HFF-Myc (cell line): Measurements from ENCODE around the gene SEPTIN10.

ENCODE experiments used
- DNase-seq: peaks from one replicate; pipeline ENCODE4 v3.0.0-alpha.2; 2011; ENCODE audit warnings: low read depth; ENCODE audit errors: extremely low read depth
- H3K4me3 ChIP-seq: replicated peaks from 2 replicates; pipeline ENCODE4 v1.5.1; 2011; ENCODE audit warnings: low read depth, mild to moderate bottlenecking, control low read depth, low read length
- CTCF ChIP-seq: IDR thresholded peaks from 2 replicates; pipeline ENCODE4 v1.5.1; 2012; ENCODE audit warnings: mild to moderate bottlenecking, low read depth, low read length, control low read depth; ENCODE audit errors: missing control alignments

The SEPTIN10 gene

DNA sequence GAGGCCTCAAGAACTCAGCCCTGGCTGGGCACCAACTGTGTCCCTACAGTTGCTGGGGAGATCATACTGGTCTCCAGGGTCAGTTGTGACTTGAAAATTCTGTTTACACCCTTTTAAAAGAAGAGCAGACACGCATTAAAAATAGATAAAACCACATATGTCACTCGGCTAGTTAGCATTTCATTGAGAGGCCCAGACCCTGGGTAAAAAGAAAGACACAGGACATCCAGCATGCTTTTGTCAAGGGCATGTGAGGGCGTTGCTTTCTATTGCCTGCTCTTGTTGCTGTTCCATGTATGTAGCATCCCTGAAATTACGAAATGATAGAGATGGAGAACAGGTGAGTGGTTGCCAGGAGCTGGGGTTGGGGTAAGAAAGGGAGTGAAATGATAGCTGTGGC is 94.3 kb downstream of the SEPTIN10 start:
- no peak overlapping the region for H3K4me3 ChIP-seq
- TF ChIP-seq CTCF: no peak
- no peak for DNase-seq

- DNase-seq: no peak
- H3K4me3 ChIP-seq: no peak overlapping the region
- TF ChIP-seq CTCF: no peak
These were observed 96.5 kb downstream of the SEPTIN10 start for GRCh38 chr2:109517118-109517889.

DNA sequence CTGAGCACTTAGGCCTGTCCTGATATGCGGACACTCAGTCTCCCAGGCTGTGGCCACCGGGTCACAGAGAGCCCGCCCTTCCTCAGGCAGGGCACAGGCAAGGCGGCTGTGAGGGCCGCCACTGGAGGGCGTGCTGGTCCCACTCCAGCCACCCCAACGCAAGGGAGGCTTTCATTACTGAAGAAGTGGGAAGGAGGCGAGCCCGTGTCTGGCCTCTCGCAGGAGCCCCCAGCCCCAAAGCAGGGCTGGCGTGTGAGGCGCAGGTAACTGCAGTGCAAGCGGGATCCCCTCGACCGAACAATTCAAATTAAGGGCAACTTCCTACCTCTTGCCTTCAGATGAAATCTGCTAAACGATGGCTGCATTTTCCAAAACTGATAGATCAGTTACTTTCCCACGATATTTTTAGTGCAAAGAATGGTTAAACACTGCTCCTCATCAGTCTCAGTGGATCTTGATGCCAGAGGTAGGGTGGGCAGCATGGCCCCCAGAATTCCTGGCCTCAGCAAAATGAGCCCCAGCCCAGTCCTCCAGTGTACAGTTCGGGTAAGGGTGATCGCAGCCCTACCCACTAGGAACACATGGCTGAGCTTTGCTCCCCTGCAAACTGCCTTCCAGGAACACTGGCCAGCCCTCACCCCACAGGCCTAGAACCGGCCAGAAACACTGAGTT is 97.2 kb downstream of the SEPTIN10 start:
- no peak overlapping the region for H3K4me3 ChIP-seq
- no peak for DNase-seq
- TF ChIP-seq CTCF: peak; percentile 75

- no peak overlapping the region for H3K4me3 ChIP-seq
- no peak for DNase-seq
- TF ChIP-seq CTCF: no peak
These were observed 98.9 kb downstream of the SEPTIN10 start for GRCh38 chr2:109514857-109515256.

- H3K4me3 ChIP-seq: no peak overlapping the region
- peak; percentile 79 for DNase-seq
These were observed 99.8 kb downstream of the SEPTIN10 start for GRCh38 chr2:109513749-109514588.

More at GRCh38 chr2:109513749-109514588, 99.8 kb downstream of the SEPTIN10 start:
- TF ChIP-seq CTCF: no peak
